ENCODE results near the gene DPP6. TPM values are rescaled to one million over a fixed set of nuclear protein-coding genes. Genes with fewer than 3 reads are reported as not detected.
A peak's percentile ranks its signal among the peaks of the same experiment; 100 is the strongest.

DPP6 gene
- total and polyA plus RNA-seq, 2 experiments from 2014 or later: not detected

GRCh38 chr7:154640266-154640865 is 588.2 kb downstream of the DPP6 start:
- Histone ChIP-seq H3F3A (replicated peaks; ENCODE audit: low read depth) (no peaks in the 10 kb centered on the region), H4K20me1 (replicated peaks; ENCODE audit: insufficient read depth) (no peaks in the 10 kb centered on the region), H3K4me3 (no peak overlapping the region), H3K27me3 (ENCODE audit: insufficient read depth) (no peaks in the 10 kb centered on the region), H3K9me2 (ENCODE audit: insufficient read depth) (no peaks in the 10 kb centered on the region), H3K4me1 (ENCODE audit: insufficient read depth) (no peaks in the 10 kb centered on the region), H3K4me2 (no peak overlapping the region), H3K79me2 (replicated peaks; ENCODE audit: insufficient read depth) (no peaks in the 10 kb centered on the region), H2AFZ (no peak overlapping the region), H3K27ac (ENCODE audit: low read depth) (no peak overlapping the region), H3K36me3 (ENCODE audit: insufficient read depth) (no peaks in the 10 kb centered on the region; the same call in 1 of the 2 replicates)
- Mint-ChIP-seq H3K27me3 (ENCODE audit: insufficient read depth, low read depth, poor library complexity) (peaks cover 3% of the 10 kb centered on the region), H3K27ac (no peak overlapping the region), H3K4me1 (peaks cover 22% of the 10 kb centered on the region), H3K36me3 (ENCODE audit: low read depth) (peaks cover 6% of the 10 kb centered on the region), H3K9me3 (peaks cover 7% of the 10 kb centered on the region; the same call in 2 of the 3 replicates), H3K4me3 (no peak overlapping the region)
- DNase-seq (ENCODE audit: low spot score) (no peak), ATAC-seq (peak; percentile 96)
- TF ChIP-seq REST (IDR thresholded peaks at IDR 0.05; ENCODE audit: unreplicated experiment) (no peak), STAT1 (IDR thresholded peaks at IDR 0.05; ENCODE audit: unreplicated experiment) (no peak), JUNB (IDR thresholded peaks at IDR 0.05; ENCODE audit: unreplicated experiment) (no peak), ZNF462 (CRISPR knock-in tag; IDR thresholded peaks at IDR 0.05) (no peak), CREB1 (CRISPR knock-in tag; IDR thresholded peaks at IDR 0.05; ENCODE audit: low read depth) (no peak), ZNF331 (CRISPR knock-in tag; IDR thresholded peaks at IDR 0.05; ENCODE audit: low read depth) (no peak), ETS1 (IDR thresholded peaks at IDR 0.05) (no peak)
